Pancreas (tissue), 10 donors: Measurements from ENCODE around the gene TRIM22. TPM values are rescaled to one million over a fixed set of nuclear protein-coding genes. Genes with fewer than 3 reads are reported as not detected.
"Not testable (repeated sequence)": the region's sequence is repeated elsewhere in the genome, so short reads cannot be mapped to it uniquely, and the experiment has no call there.

Experiments used
- ATAC-seq, 4 donors: fragments of 200-7000 bp; cut with Tn5 transposase; one replicate each; pipeline versions ENCODE4 v1.8.0 to v1.9.1; 2020; ENCODE audit warnings: mild to moderate bottlenecking in 4 of 4, moderate library complexity in 4 of 4
- DNase-seq, 6 donors: peaks; one replicate each; pipeline ENCODE4 v3.0.0-alpha.2; 2020
- FAIRE-seq: peaks from 2 replicates; lab custom pipeline; 2012; peaks lifted over from hg19 to GRCh38; lab: Jason Lieb, UNC
- H3K27ac ChIP-seq, 4 donors: fragments of 200-600 bp; sonication (generic); 1 replicate in 3 of 4; 2 replicates in 1 of 4; pipeline versions ENCODE4 v1.5.0 to v1.8.0; 2020
- H3K27me3 ChIP-seq, 4 donors: fragments of 200-600 bp; one replicate each; pipeline ENCODE4 v1.8.0; 2021
- H3K36me3 ChIP-seq, 3 donors: fragments of 200-600 bp; sonication (generic) in 1 of 3; one replicate each; pipeline versions ENCODE4 v1.5.0 to v1.8.0; 2020 to 2021
- H3K4me1 ChIP-seq, 3 donors: fragments of 200-600 bp; one replicate each; pipeline ENCODE4 v1.8.0; 2021
- H3K4me3 ChIP-seq, 4 donors: fragments of 200-600 bp; sonication (generic) in 2 of 4; one replicate each; pipeline versions ENCODE4 v1.5.0 to v1.8.0; 2020 to 2021
- H3K9me3 ChIP-seq, 4 donors: fragments of 200-600 bp; one replicate each; pipeline ENCODE4 v1.8.0; 2021
- CTCF ChIP-seq, 4 donors: fragments of 200-600 bp; sonication (generic) in 3 of 4; IDR thresholded peaks; one replicate each; pipeline versions ENCODE4 v1.5.0 to v1.8.0; 2021; ENCODE audit warnings: antibody characterized with exemption in 4 of 4
- WGBS, 2 donors: extraction: QIAGEN DNeasy Blood & Tissue Kit; methylation state at CpG; one replicate each; pipeline ENCODE4 v1.1.7; 2013; 5-methylcytosine and 5-hydroxymethylcytosine counted together
- intact Hi-C, 3 donors: fragments of 100-400 bp; cut with DNase I; formaldehyde crosslinking; loops; one replicate each; pipeline versions ENCODE4 v1.11.1 to v1.14.2; 2022
- polyA plus RNA-seq, 2 donors: library from polyadenylated mRNA; stranded (reverse); fragments of 200-250 nt; gene quantifications; one replicate each; pipeline ENCODE4 v1.2.3, GENCODE V29; 2013
- total RNA-seq, 6 donors: library from RNA; stranded (reverse); fragmentation: NEBNext Ultra II Directional in 4 of 6; extraction: Animal tissue kit (Norgen Biotek cat#: 25700) in 4 of 6; gene quantifications; one replicate each; pipeline versions ENCODE4 v1.2.1 to v1.2.4, GENCODE V29; 2021 to 2023
- donor health status: healthy with polysubstance abuse.
- donor health status: DM: no; HTN: no; CAD: no; lungs with moderate emphysema.
- donor health status: DM: no; HTN: no; CAD: no.
- donor health status: control.
- donor health status: control.
- donor health status: Bipolar disorder and iron deficiency.
- donor health status: DM: yes; HTN: yes; CAD: no.
- donor health status: DM: no; HTN: no; CAD: no.
- donor health status: DM: no; HTN: no; CAD: no.
- donor health status: DM: yes; HTN: yes; CAD: no.

TRIM22 gene
- total and polyA plus RNA-seq, 8 donors = 4.1 to 24.7 (median 10.1) TPM

- FAIRE-seq = no peak
- H3K27me3 ChIP-seq = no peaks in the 10 kb centered on the region
- H3K4me1 ChIP-seq = peaks cover 0 to 6% (median 0%) of the 10 kb centered on the region in 3 donors
- intact Hi-C loops = no loop called here
- peak in 3 of 4 donors; percentile 38 to 66 (median 65) for ATAC-seq
- H3K27ac ChIP-seq = peak overlapping the region in 3 of 4 donors; percentile 54 to 80 (median 66)
- TF ChIP-seq CTCF (IDR thresholded peaks at IDR 0.05) = no peak
- H3K9me3 ChIP-seq = no peaks in the 10 kb centered on the region
- no peak for DNase-seq
- 52% methylated on average over 5 of the region's 5 CpGs for WGBS, 2 donors
- no peaks in the 10 kb centered on the region for H3K36me3 ChIP-seq
- peak overlapping the region in 2 of 4 donors; percentile 19 to 38 for H3K4me3 ChIP-seq
Observed at GRCh38 chr11:5690216-5690615, 626 bp downstream of the TRIM22 start.

GRCh38 chr11:5690736-5691135 lies 1.1 kb downstream of the TRIM22 start:
- FAIRE-seq (no peak), ATAC-seq (peak in 3 of 4 donors; percentile 16 to 35 (median 23)), DNase-seq (no peak)
- H3K9me3 ChIP-seq = no peaks in the 10 kb centered on the region
- H3K27ac ChIP-seq = peak overlapping the region in 3 of 4 donors; percentile 7 to 80 (median 66)
- TF ChIP-seq CTCF (IDR thresholded peaks at IDR 0.05) = no peak
- WGBS, 2 donors = 45 to 49% methylated on average over 5 of the region's 5 CpGs
- H3K36me3 ChIP-seq = no peaks in the 10 kb centered on the region
- intact Hi-C loops = no loop called here
- peaks cover 0 to 3% (median 0%) of the 10 kb centered on the region in 3 donors for H3K4me1 ChIP-seq
- peak overlapping the region in 2 of 4 donors; percentile 19 to 38 for H3K4me3 ChIP-seq
- H3K27me3 ChIP-seq = no peaks in the 10 kb centered on the region

- H3K36me3 ChIP-seq, H3K9me3 ChIP-seq, FAIRE-seq, intact Hi-C loops, H3K4me1 ChIP-seq, DNase-seq, H3K27me3 ChIP-seq, ATAC-seq: not testable (repeated sequence)
- Histone ChIP-seq H3K27ac (peak overlapping the region in 2 of 4 donors; percentile 7 to 66), H3K4me3 (peak overlapping the region in 2 of 4 donors; percentile 19 to 38)
- whole genome bisulfite sequencing, 2 donors = 71 to 76% methylated on average over 12 of the region's 12 CpGs
Observed at GRCh38 chr11:5691238-5691963, 1.8 kb downstream of the TRIM22 start.

- intact Hi-C loops = no loop called here
- TF ChIP-seq CTCF (IDR thresholded peaks at IDR 0.05) = no peak
- WGBS, 2 donors = 78 to 90% methylated on average over 3 of the region's 3 CpGs
- H3K27me3 ChIP-seq = no peaks in the 10 kb centered on the region
- DNase-seq (no peak), FAIRE-seq (no peak), ATAC-seq (no peak)
- no peak overlapping the region for H3K4me3 ChIP-seq
- no peak overlapping the region for H3K27ac ChIP-seq
- no peaks in the 10 kb centered on the region for H3K9me3 ChIP-seq
- peaks cover 0 to 3% (median 0%) of the 10 kb centered on the region in 3 donors for H3K4me1 ChIP-seq
- no peaks in the 10 kb centered on the region for H3K36me3 ChIP-seq
Observed at GRCh38 chr11:5691964-5692361, 2.4 kb downstream of the TRIM22 start.

GRCh38 chr11:5694642-5695041 lies 5.1 kb downstream of the TRIM22 start:
- Histone ChIP-seq H3K9me3 (no peaks in the 10 kb centered on the region), H3K36me3 (no peaks in the 10 kb centered on the region), H3K27ac (no peak overlapping the region), H3K4me1 (no peaks in the 10 kb centered on the region), H3K27me3 (no peaks in the 10 kb centered on the region), H3K4me3 (no peak overlapping the region)
- 90 to 94% methylated on average over 1 of the region's 1 CpG for WGBS, 2 donors
- intact Hi-C loops = no loop called here
- ATAC-seq = no peak
- TF ChIP-seq CTCF (IDR thresholded peaks at IDR 0.05) = no peak
- no peak for DNase-seq
- no peak for FAIRE-seq
